Measurements from ENCODE around the gene UGT1A8.

DNA sequence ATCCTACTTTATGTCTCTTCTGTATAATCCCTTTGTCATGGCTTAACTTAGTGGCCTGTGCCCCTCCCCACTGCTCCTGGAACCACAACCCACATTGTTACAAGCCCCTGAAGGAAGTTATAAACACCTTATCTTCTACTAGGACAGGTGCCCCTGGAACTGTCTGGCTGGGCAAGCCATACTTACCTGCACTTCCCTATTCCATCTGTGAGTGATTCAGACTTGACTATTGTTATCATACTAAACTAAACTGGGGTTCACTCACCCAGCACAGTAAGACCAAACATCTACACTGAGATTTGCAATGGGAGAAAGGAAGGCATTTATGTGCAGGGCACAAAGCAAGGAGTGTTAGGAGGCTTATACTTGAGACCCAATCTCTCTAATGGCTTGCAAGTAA is 71.6 kb downstream of the UGT1A8 start:
- TF ChIP-seq CTCF (IDR thresholded peaks at IDR 0.05; ENCODE audit: low read depth, low read length), result no peak
- no peak for TF ChIP-seq MYC (IDR thresholded peaks at IDR 0.05; ENCODE audit: low read depth, low read length)
